H1 (cell line): ENCODE data around the gene C1RL. TPM values are rescaled to one million over a fixed set of nuclear protein-coding genes. Genes with fewer than 3 reads are reported as not detected.

Experiments
- CTCF ChIA-PET: fragments of 300-600 bp; sonication (Branson Sonifier 250); formaldehyde crosslinking; loops from one replicate; lab custom pipeline; 2021; ENCODE audit not compliant: partially characterized antibody; lab: Charles Lee
- POLR2A ChIA-PET: fragments of 300-600 bp; sonication (Branson Sonifier 250); formaldehyde crosslinking; loops from one replicate; lab custom pipeline; 2021; ENCODE audit warnings: inconsistent platforms; ENCODE audit not compliant: partially characterized antibody; lab: Charles Lee
- DNase-seq, 2 experiments: peaks; one replicate each; pipeline versions ENCODE4 v3.0.0 to v3.0.0-alpha.2; 2010 to 2022; ENCODE audit warnings: low spot score in 2 of 2, low read depth in 1 of 2, mixed read lengths in 1 of 2
- FAIRE-seq: peaks from 2 replicates; lab custom pipeline; 2011; peaks lifted over from hg19 to GRCh38; lab: Jason Lieb, UNC
- H2AFZ ChIP-seq: 2 replicates; pipeline ENCODE4 v1.8.1; 2012; ENCODE audit warnings: low read length, inconsistent platforms
- H2AK5ac ChIP-seq: 2 replicates; pipeline ENCODE4 v1.6.1; 2013; ENCODE audit warnings: low read depth, low read length
- H2BK120ac ChIP-seq: replicated peaks from 2 replicates; pipeline ENCODE3; 2013; ENCODE audit warnings: low read depth, low read length, inconsistent platforms
- H2BK12ac ChIP-seq: 2 replicates; pipeline ENCODE4 v1.6.1; 2013; ENCODE audit warnings: low read depth, low read length
- H2BK15ac ChIP-seq: 2 replicates; pipeline ENCODE4 v1.6.1; 2013; ENCODE audit warnings: low read length
- H2BK20ac ChIP-seq: 2 replicates; pipeline ENCODE4 v1.6.1; 2013; ENCODE audit warnings: low read length
- H2BK5ac ChIP-seq: 2 replicates; pipeline ENCODE4 v1.6.1; 2013; ENCODE audit warnings: low read depth, low read length
- H3K14ac ChIP-seq: 2 replicates; pipeline ENCODE4 v1.6.1; 2013; ENCODE audit warnings: inconsistent platforms; ENCODE audit not compliant: insufficient read length
- H3K18ac ChIP-seq: 2 replicates; pipeline ENCODE4 v1.6.1; 2013; ENCODE audit warnings: low read length; ENCODE audit errors: extremely low read depth
- H3K23ac ChIP-seq: 2 replicates; pipeline ENCODE4 v1.6.1; 2013; ENCODE audit warnings: inconsistent platforms; ENCODE audit not compliant: insufficient read length
- H3K23me2 ChIP-seq: 2 replicates; pipeline ENCODE4 v1.6.1; 2013; ENCODE audit warnings: low read depth, low read length
- H3K27ac ChIP-seq: 2 replicates; pipeline ENCODE4 v1.6.1; 2011; ENCODE audit warnings: low read depth, low read length, inconsistent platforms
- H3K27me3 ChIP-seq, 4 experiments: replicated peaks in 1 of 4; 1 replicate in 1 of 4; 2 replicates in 3 of 4; pipeline versions ENCODE4 v1.6.1 to v1.8.1; 2011 to 2013; ENCODE audit warnings: low read length in 3 of 4, mild to moderate bottlenecking in 3 of 4, inconsistent platforms in 2 of 4, mixed read lengths in 2 of 4, moderate library complexity in 1 of 4; ENCODE audit not compliant: control insufficient read depth in 3 of 4, insufficient read depth in 3 of 4; ENCODE audit errors: extremely low read depth in 1 of 4
- H3K36me3 ChIP-seq, 4 experiments: 2 replicates each; pipeline versions ENCODE4 v1.6.1 to v1.8.1; 2011 to 2013; ENCODE audit warnings: mild to moderate bottlenecking in 4 of 4, low read length in 3 of 4, moderate library complexity in 2 of 4, control low read depth in 1 of 4, inconsistent platforms in 1 of 4; ENCODE audit not compliant: insufficient read depth in 4 of 4, control insufficient read depth in 2 of 4
- H3K4ac ChIP-seq: replicated peaks from 2 replicates; pipeline ENCODE3; 2013; ENCODE audit warnings: low read length, low read depth, mixed read lengths, inconsistent platforms; ENCODE audit not compliant: insufficient read length
- H3K4me1 ChIP-seq, 4 experiments: replicated peaks in 1 of 4; 1 replicate in 1 of 4; 2 replicates in 3 of 4; pipeline versions ENCODE4 v1.6.1 to v1.8.1; 2011 to 2013; ENCODE audit warnings: low read length in 3 of 4, inconsistent platforms in 2 of 4, mixed read lengths in 1 of 4; ENCODE audit not compliant: insufficient read depth in 4 of 4, control insufficient read depth in 3 of 4
- H3K4me2 ChIP-seq, 2 experiments: 2 replicates each; pipeline versions ENCODE4 v1.6.1 to v1.8.1; 2011 to 2013; ENCODE audit warnings: low read depth in 2 of 2, low read length in 2 of 2, control low read depth in 1 of 2, inconsistent platforms in 1 of 2, mild to moderate bottlenecking in 1 of 2; ENCODE audit not compliant: insufficient read depth in 1 of 2
- H3K4me3 ChIP-seq, 4 experiments: fragments of 200-600, 300-600 bp in 1 of 4; sonication (generic), shearing (Covaris generic), sonication (Bioruptor Twin) in 1 of 4; 2 replicates each; pipeline versions ENCODE4 v1.5.1 to v1.8.1; 2011 to 2016; ENCODE audit warnings: low read length in 4 of 4, low read depth in 3 of 4, control low read depth in 2 of 4, inconsistent platforms in 2 of 4, mild to moderate bottlenecking in 2 of 4, mixed read lengths in 1 of 4, moderate library complexity in 1 of 4; ENCODE audit not compliant: insufficient read depth in 2 of 4; ENCODE audit errors: extremely low read depth in 1 of 4
- H3K56ac ChIP-seq: replicated peaks from 2 replicates; pipeline ENCODE3; 2013; ENCODE audit warnings: low read depth, mild to moderate bottlenecking, mixed read lengths, low read length, inconsistent platforms; ENCODE audit not compliant: insufficient read length
- H3K79me1 ChIP-seq: 2 replicates; pipeline ENCODE4 v1.6.1; 2013; ENCODE audit warnings: low read depth, low read length, control low read depth
- H3K79me2 ChIP-seq, 2 experiments: 2 replicates each; pipeline versions ENCODE4 v1.6.1 to v1.8.1; 2012 to 2013; ENCODE audit warnings: low read length in 2 of 2, mild to moderate bottlenecking in 2 of 2, inconsistent platforms in 1 of 2; ENCODE audit not compliant: insufficient read depth in 2 of 2, control insufficient read depth in 1 of 2
- H3K9ac ChIP-seq, 4 experiments: replicated peaks in 1 of 4; 1 replicate in 1 of 4; 2 replicates in 3 of 4; pipeline versions ENCODE4 v1.6.1 to v1.8.1; 2011 to 2013; ENCODE audit warnings: low read depth in 3 of 4, low read length in 3 of 4, control low read depth in 2 of 4, mild to moderate bottlenecking in 2 of 4, moderate library complexity in 2 of 4, inconsistent platforms in 1 of 4; ENCODE audit errors: extremely low read depth in 1 of 4
- H3K9me3 ChIP-seq, 2 experiments: 2 replicates each; pipeline versions ENCODE4 v1.6.1 to v1.8.1; 2012 to 2013; ENCODE audit warnings: mild to moderate bottlenecking in 2 of 2, moderate library complexity in 2 of 2, control low read depth in 1 of 2, inconsistent platforms in 1 of 2, low read depth in 1 of 2, low read length in 1 of 2, mixed read lengths in 1 of 2; ENCODE audit not compliant: insufficient read depth in 2 of 2
- H4K20me1 ChIP-seq, 2 experiments: replicated peaks in 1 of 2; 2 replicates each; pipeline versions ENCODE3 to v1.8.1; 2011 to 2013; ENCODE audit warnings: inconsistent platforms in 2 of 2, low read length in 2 of 2, mild to moderate bottlenecking in 1 of 2; ENCODE audit not compliant: insufficient read depth in 2 of 2, control insufficient read depth in 1 of 2
- H4K5ac ChIP-seq: 2 replicates; pipeline ENCODE4 v1.6.1; 2013; ENCODE audit warnings: low read length, low read depth, mixed read lengths, inconsistent platforms; ENCODE audit not compliant: insufficient read length
- H4K8ac ChIP-seq: 2 replicates; pipeline ENCODE4 v1.8.0; 2013; ENCODE audit warnings: mild to moderate bottlenecking, moderate library complexity, low read length, inconsistent platforms; ENCODE audit not compliant: insufficient read depth; ENCODE audit errors: extremely low read depth
- H4K91ac ChIP-seq: replicated peaks from 2 replicates; pipeline ENCODE3; 2013; ENCODE audit warnings: low read length, mixed read lengths, inconsistent platforms; ENCODE audit not compliant: insufficient read length
- ATF2 ChIP-seq: IDR thresholded peaks from 2 replicates; pipeline ENCODE4 v1.6.1; 2012; ENCODE audit warnings: low read length, inconsistent platforms
- BCL11A ChIP-seq, 2 experiments: IDR thresholded peaks; one replicate each; pipeline ENCODE4 v1.6.1; 2011; ENCODE audit warnings: low read depth in 2 of 2, low read length in 2 of 2, mild to moderate bottlenecking in 2 of 2
- CBX5 ChIP-seq: fragments of 300-800, 300-1000 bp; sonication (generic); IDR thresholded peaks from 2 replicates; pipeline ENCODE4 v1.7.1; 2016; ENCODE audit warnings: antibody characterized with exemption, low read length, low read depth
- EP300 ChIP-seq, 2 experiments: IDR thresholded peaks; 1 replicate in 1 of 2; 2 replicates in 1 of 2; pipeline ENCODE4 v1.6.1; 2011 to 2012; ENCODE audit warnings: low read depth in 2 of 2, low read length in 2 of 2, mild to moderate bottlenecking in 2 of 2, borderline replicate concordance in 1 of 2, inconsistent platforms in 1 of 2, moderate library complexity in 1 of 2
- HDAC6 ChIP-seq: IDR thresholded peaks from one replicate; pipeline ENCODE4 v1.7.1; 2012; ENCODE audit warnings: low read depth, mild to moderate bottlenecking, inconsistent platforms, low read length, moderate library complexity
- POU5F1 ChIP-seq: IDR thresholded peaks from 2 replicates; pipeline ENCODE4 v1.6.1; 2011; ENCODE audit warnings: low read depth, mild to moderate bottlenecking, low read length, moderate library complexity
- RBBP5 ChIP-seq: IDR thresholded peaks from 2 replicates; pipeline ENCODE4 v1.7.1; 2012; ENCODE audit warnings: low read depth, mild to moderate bottlenecking, inconsistent platforms, low read length, moderate library complexity, borderline replicate concordance
- SIN3A ChIP-seq, 2 experiments: IDR thresholded peaks in 1 of 2; conservative IDR thresholded peaks in 1 of 2; 2 replicates each; pipeline ENCODE4 v1.6.1; 2011 to 2012; ENCODE audit warnings: low read length in 2 of 2, improper control_type of control experiment in 1 of 2, low read depth in 1 of 2, mild to moderate bottlenecking in 1 of 2
- TBP ChIP-seq: IDR thresholded peaks from 2 replicates; pipeline ENCODE4 v1.6.1; 2011; ENCODE audit warnings: low read depth, low read length, improper control_type of control experiment
- ZNF274 ChIP-seq: IDR thresholded peaks from 2 replicates; pipeline ENCODE4 v1.7.0; 2012; ENCODE audit warnings: low read length, borderline replicate concordance; ENCODE audit errors: extremely low read depth
- WGBS, 2 experiments: shearing (Covaris generic) in 1 of 2; methylation state at CpG; one replicate each; pipeline versions ENCODE4 v1.1.6 to v1.1.7; 2013 to 2015; ENCODE audit warnings: low lambda C conversion rate in 2 of 2, mixed read lengths in 2 of 2, inconsistent platforms in 1 of 2, low coverage in 1 of 2, missing lambda C conversion rate in 1 of 2; ENCODE audit not compliant: insufficient replicate concordance in 2 of 2, insufficient coverage in 1 of 2, insufficient read length in 1 of 2; ENCODE audit errors: extremely low coverage in 1 of 2, missing lambda C conversion rate in 1 of 2; 5-methylcytosine and 5-hydroxymethylcytosine counted together
- polyA plus RNA-seq, 7 experiments: library from polyadenylated mRNA; depleted of rRNA in 3 of 7; stranded (reverse) in 5 of 7; unstranded in 2 of 7; fragments of >200 nt in 5 of 7; fragments of 200-250 nt in 2 of 7; gene quantifications; 1 replicate in 5 of 7; 2 replicates in 1 of 7; 4 replicates in 1 of 7; pipeline versions ENCODE4 v1.2.1 to v1.2.3, GENCODE V29; 2011 to 2013; ENCODE audit warnings: missing spikeins in 2 of 7, mixed read lengths in 2 of 7
- total RNA-seq: library from RNA; stranded (reverse); fragmentation: NEBNext Ultra II Directional; extraction: Animal tissue kit (Norgen Biotek cat#: 25700); gene quantifications from 2 replicates; pipeline ENCODE4 v1.2.1, GENCODE V29; 2021

The C1RL gene
- total and polyA plus RNA-seq, 2 of the 8 experiments (the other 6 are each of a cell fraction or from before 2014, with no cell fraction given) = 11.4 to 15.5 TPM

- Histone ChIP-seq H3K14ac (no peak overlapping the region), H3K23me2 (peaks cover 1% of the 10 kb centered on the region; the same call in 1 of the 2 replicates), H3K56ac (no peak overlapping the region), H2AK5ac (peak overlapping the region; percentile 60), H3K4me3 (no peak overlapping the region), H2BK20ac (no peak overlapping the region), H3K18ac (no peak overlapping the region), H3K4me2 (no peak overlapping the region), H4K20me1 (peaks cover 0 to 3% of the 10 kb centered on the region in 2 experiments), H2BK120ac (no peak overlapping the region), H3K9me3 (no peaks in the 10 kb centered on the region), H3K4me1 (peaks cover 7 to 21% (median 16%) of the 10 kb centered on the region in 4 experiments), H3K27me3 (no peaks in the 10 kb centered on the region; a peak in 1 of 7 replicates), H4K8ac (no peak overlapping the region), H4K5ac (no peak overlapping the region), H2BK5ac (peak overlapping the region; percentile 46; the same call in 1 of the 2 replicates), H3K27ac (no peak overlapping the region), H3K79me2 (no peaks in the 10 kb centered on the region), H3K79me1 (no peaks in the 10 kb centered on the region), H2BK12ac (peak overlapping the region; percentile 39; the same call in 1 of the 2 replicates), H3K36me3 (peaks cover 0 to 1% (median 0%) of the 10 kb centered on the region in 4 experiments; a peak in 1 of 8 replicates), H3K9ac (no peak overlapping the region), H3K23ac (no peak overlapping the region), H4K91ac (no peak overlapping the region), H3K4ac (no peak overlapping the region), H2BK15ac (no peak overlapping the region), H2AFZ (no peak overlapping the region)
- ChIA-PET CTCF (interaction anchor here (0.8 to 4.0 kb wide), 16 partner anchors 11 to 169 kb away, joined by 3 to 34 read pairs (median 4); partner anchors contain the start of genes C1RL and C1S), POLR2A (interaction anchor here (0.9 to 5.6 kb wide), 8 partner anchors 9 to 149 kb away, joined by 3 to 42 read pairs (median 3); partner anchors contain the start of genes C12orf57, C1RL, CLSTN3 and LPCAT3)
- WGBS, 2 experiments = 91% methylated on average over 5 of the region's 5 CpGs; no CpG with 5 or more reads in 1 of the 2 experiments
- FAIRE-seq = no peak
- DNase-seq = no peak
- TF ChIP-seq POU5F1 (no peak), SIN3A (conservative IDR thresholded peaks at IDR 0.05 in 1 of 2, IDR thresholded peaks at IDR 0.05 in 1 of 2; ENCODE audit: low read depth in 1 of 2, low read length in 2 of 2) (no peak), TBP (no peak), BCL11A (IDR thresholded peaks at IDR 0.05; ENCODE audit: low read depth in 2 of 2, low read length in 2 of 2) (no peak), ATF2 (no peak), CBX5 (no peak), RBBP5 (no peak), ZNF274 (no peak), EP300 (IDR thresholded peaks at IDR 0.05; ENCODE audit: borderline replicate concordance in 1 of 2, low read depth in 2 of 2, low read length in 2 of 2) (no peak), HDAC6 (no peak)
These were observed 15.5 kb downstream of the C1RL start for GRCh38 chr12:7093486-7093885.
